T-helper 1 cell treated with Interleukin-12 subunit alpha and Interleukin-12 subunit beta and Interleukin-4 antibody, amounts not matched to agents 30 μg/mL and 1 μg/mL, for 36 hours (primary cell): ENCODE results near the gene KCTD1.
"Not testable (repeated sequence)": the region's sequence is repeated elsewhere in the genome, so short reads cannot be mapped to it uniquely, and the experiment has no call there.

ENCODE experiments used
- H3K27ac Mint-ChIP-seq: one replicate; pipeline ENCODE4 v1.8.0; 2021; ENCODE audit warnings: mild to moderate bottlenecking, mixed read lengths
- H3K27me3 Mint-ChIP-seq: one replicate; pipeline ENCODE4 v1.8.0; 2021; ENCODE audit warnings: low read depth, mixed read lengths
- H3K36me3 Mint-ChIP-seq: one replicate; pipeline ENCODE4 v1.8.0; 2021; ENCODE audit warnings: low read depth, mixed read lengths
- H3K4me1 Mint-ChIP-seq: one replicate; pipeline ENCODE4 v1.8.0; 2021; ENCODE audit warnings: low read depth, mixed read lengths
- H3K4me3 Mint-ChIP-seq: one replicate; pipeline ENCODE4 v1.8.0; 2021; ENCODE audit warnings: mild to moderate bottlenecking, moderate library complexity, mixed read lengths
- H3K9me3 Mint-ChIP-seq: one replicate; pipeline ENCODE4 v1.8.0; 2021; ENCODE audit warnings: mixed read lengths

The KCTD1 gene

GRCh38 chr18:26454616-26455015, 93.7 kb downstream of the KCTD1 start:
- Mint-ChIP-seq H3K9me3 (no peaks in the 10 kb centered on the region), H3K36me3 (peaks cover under 1% of the 10 kb centered on the region), H3K4me3 (no peak overlapping the region), H3K27ac (no peak overlapping the region), H3K4me1 (peaks cover 8% of the 10 kb centered on the region), H3K27me3 (no peaks in the 10 kb centered on the region)

GRCh38 chr18:26454192-26454591, 94.2 kb downstream of the KCTD1 start:
- Mint-ChIP-seq H3K27me3 (no peaks in the 10 kb centered on the region), H3K27ac (no peak overlapping the region), H3K36me3 (no peaks in the 10 kb centered on the region), H3K4me3 (no peak overlapping the region), H3K4me1 (peaks cover 8% of the 10 kb centered on the region), H3K9me3 (no peaks in the 10 kb centered on the region)

- Mint-ChIP-seq H3K4me1 (peaks cover 1% of the 10 kb centered on the region), H3K27me3 (no peaks in the 10 kb centered on the region), H3K4me3 (no peak overlapping the region), H3K36me3 (no peaks in the 10 kb centered on the region), H3K27ac (no peak overlapping the region), H3K9me3 (no peaks in the 10 kb centered on the region)
Measured at GRCh38 chr18:26453386-26453901, 94.9 kb downstream of the KCTD1 start.

- Mint-ChIP-seq H3K36me3 (no peaks in the 10 kb centered on the region), H3K27ac (no peak overlapping the region), H3K9me3 (no peaks in the 10 kb centered on the region), H3K27me3 (peaks cover 6% of the 10 kb centered on the region), H3K4me3 (no peak overlapping the region), H3K4me1 (no peaks in the 10 kb centered on the region)
Measured at GRCh38 chr18:26450989-26451682, 97.2 kb downstream of the KCTD1 start.

GRCh38 chr18:26448714-26449159, 99.6 kb downstream of the KCTD1 start:
- H3K4me1 Mint-ChIP-seq, result no peaks in the 10 kb centered on the region
- no peak overlapping the region for H3K4me3 Mint-ChIP-seq
- H3K27ac Mint-ChIP-seq, result no peak overlapping the region
- no peaks in the 10 kb centered on the region for H3K9me3 Mint-ChIP-seq
- no peaks in the 10 kb centered on the region for H3K36me3 Mint-ChIP-seq
- H3K27me3 Mint-ChIP-seq, result peaks cover 15% of the 10 kb centered on the region

GRCh38 chr18:26443853-26444252, 104.5 kb downstream of the KCTD1 start:
- peaks cover 15% of the 10 kb centered on the region for H3K27me3 Mint-ChIP-seq
- H3K27ac Mint-ChIP-seq, result no peak overlapping the region
- H3K4me3 Mint-ChIP-seq, result no peak overlapping the region
- no peaks in the 10 kb centered on the region for H3K36me3 Mint-ChIP-seq
- H3K9me3 Mint-ChIP-seq, result no peaks in the 10 kb centered on the region
- no peaks in the 10 kb centered on the region for H3K4me1 Mint-ChIP-seq

- H3K36me3 Mint-ChIP-seq, result no peaks in the 10 kb centered on the region
- H3K27ac Mint-ChIP-seq, result no peak overlapping the region
- H3K4me1 Mint-ChIP-seq, result no peaks in the 10 kb centered on the region
- no peaks in the 10 kb centered on the region for H3K9me3 Mint-ChIP-seq
- peaks cover 9% of the 10 kb centered on the region for H3K27me3 Mint-ChIP-seq
- H3K4me3 Mint-ChIP-seq, result no peak overlapping the region
Measured at GRCh38 chr18:26442126-26442525, 106.2 kb downstream of the KCTD1 start.

GRCh38 chr18:26440644-26441043, 107.7 kb downstream of the KCTD1 start:
- H3K36me3 Mint-ChIP-seq, result no peaks in the 10 kb centered on the region
- H3K27ac Mint-ChIP-seq, result no peak overlapping the region
- no peaks in the 10 kb centered on the region for H3K9me3 Mint-ChIP-seq
- H3K27me3 Mint-ChIP-seq, result peaks cover 13% of the 10 kb centered on the region
- no peak overlapping the region for H3K4me3 Mint-ChIP-seq
- H3K4me1 Mint-ChIP-seq, result no peaks in the 10 kb centered on the region

GRCh38 chr18:26439537-26439936, 108.8 kb downstream of the KCTD1 start:
- Mint-ChIP-seq H3K27me3 (peaks cover 9% of the 10 kb centered on the region), H3K36me3 (no peaks in the 10 kb centered on the region), H3K4me3 (no peak overlapping the region), H3K27ac (no peak overlapping the region), H3K4me1 (no peaks in the 10 kb centered on the region), H3K9me3 (no peaks in the 10 kb centered on the region)

- Mint-ChIP-seq H3K4me1 (no peaks in the 10 kb centered on the region), H3K9me3 (no peaks in the 10 kb centered on the region), H3K36me3 (no peaks in the 10 kb centered on the region), H3K27ac (no peak overlapping the region), H3K27me3 (peaks cover 7% of the 10 kb centered on the region), H3K4me3 (no peak overlapping the region)
Measured at GRCh38 chr18:26438980-26439379, 109.4 kb downstream of the KCTD1 start.

GRCh38 chr18:26437634-26438033, 110.7 kb downstream of the KCTD1 start:
- not testable (repeated sequence) for H3K27ac Mint-ChIP-seq, H3K27me3 Mint-ChIP-seq, H3K4me1 Mint-ChIP-seq, H3K4me3 Mint-ChIP-seq, H3K9me3 Mint-ChIP-seq, H3K36me3 Mint-ChIP-seq

- Mint-ChIP-seq H3K9me3 (no peaks in the 10 kb centered on the region), H3K4me1 (no peaks in the 10 kb centered on the region), H3K36me3 (no peaks in the 10 kb centered on the region), H3K27me3 (peaks cover 4% of the 10 kb centered on the region), H3K27ac (no peak overlapping the region), H3K4me3 (no peak overlapping the region)
Measured at GRCh38 chr18:26436176-26437051, 111.9 kb downstream of the KCTD1 start.

- Mint-ChIP-seq H3K4me1 (no peaks in the 10 kb centered on the region), H3K27me3 (peaks cover 4% of the 10 kb centered on the region), H3K27ac (no peak overlapping the region), H3K36me3 (no peaks in the 10 kb centered on the region), H3K9me3 (no peaks in the 10 kb centered on the region), H3K4me3 (no peak overlapping the region)
Measured at GRCh38 chr18:26435415-26436095, 112.8 kb downstream of the KCTD1 start.

GRCh38 chr18:26434887-26435286, 113.5 kb downstream of the KCTD1 start:
- H3K36me3 Mint-ChIP-seq, result no peaks in the 10 kb centered on the region
- peaks cover 4% of the 10 kb centered on the region for H3K27me3 Mint-ChIP-seq
- H3K27ac Mint-ChIP-seq, result no peak overlapping the region
- H3K4me1 Mint-ChIP-seq, result no peaks in the 10 kb centered on the region
- H3K4me3 Mint-ChIP-seq, result no peak overlapping the region
- no peaks in the 10 kb centered on the region for H3K9me3 Mint-ChIP-seq
